ENCODE data around the gene TEX10.

Gene TEX10

DNA sequence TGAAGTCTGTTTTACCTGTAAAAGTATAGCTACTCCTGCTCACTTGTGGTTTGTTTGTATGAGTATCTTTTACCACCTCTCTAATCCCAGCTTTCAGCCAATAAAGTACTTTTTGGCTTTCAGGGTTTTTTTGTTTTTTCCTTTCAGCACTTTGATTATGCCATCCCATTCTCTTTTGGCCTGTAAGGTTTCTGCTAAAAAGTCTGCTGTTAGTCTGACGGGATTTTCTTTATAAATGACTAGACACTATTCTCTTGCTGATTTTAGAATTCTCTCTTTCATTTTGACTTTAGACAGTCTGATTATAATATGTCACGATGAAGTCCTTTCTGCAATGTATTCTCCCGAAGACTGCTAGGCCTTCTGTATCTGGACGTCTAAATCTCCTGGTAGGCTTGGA lies 37.2 kb downstream of the TEX10 start:
- TF ChIP-seq ZFX (IDR thresholded peaks at IDR 0.05): no peak
- H3K27ac ChIP-seq: no peak overlapping the region

DNA sequence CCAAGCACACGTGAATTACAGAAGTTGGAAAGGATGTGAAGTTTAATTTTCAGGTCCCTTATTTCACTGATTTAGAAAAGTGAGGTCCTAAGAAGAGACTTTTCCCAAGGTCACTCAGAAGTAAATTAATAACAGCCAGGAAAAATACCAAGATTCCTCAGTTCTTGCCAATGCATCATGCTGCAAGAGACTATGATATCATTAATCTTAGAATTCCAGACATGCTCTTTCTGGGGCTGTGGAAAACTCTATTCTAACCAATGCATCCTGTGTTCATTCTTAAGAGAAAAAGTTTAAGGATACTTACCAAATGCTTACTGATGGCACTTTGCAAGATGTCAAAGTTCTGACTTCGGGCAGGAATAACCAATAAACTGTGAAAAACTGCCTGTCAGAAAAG lies 42.8 kb downstream of the TEX10 start:
- TF ChIP-seq, protein P1, sequence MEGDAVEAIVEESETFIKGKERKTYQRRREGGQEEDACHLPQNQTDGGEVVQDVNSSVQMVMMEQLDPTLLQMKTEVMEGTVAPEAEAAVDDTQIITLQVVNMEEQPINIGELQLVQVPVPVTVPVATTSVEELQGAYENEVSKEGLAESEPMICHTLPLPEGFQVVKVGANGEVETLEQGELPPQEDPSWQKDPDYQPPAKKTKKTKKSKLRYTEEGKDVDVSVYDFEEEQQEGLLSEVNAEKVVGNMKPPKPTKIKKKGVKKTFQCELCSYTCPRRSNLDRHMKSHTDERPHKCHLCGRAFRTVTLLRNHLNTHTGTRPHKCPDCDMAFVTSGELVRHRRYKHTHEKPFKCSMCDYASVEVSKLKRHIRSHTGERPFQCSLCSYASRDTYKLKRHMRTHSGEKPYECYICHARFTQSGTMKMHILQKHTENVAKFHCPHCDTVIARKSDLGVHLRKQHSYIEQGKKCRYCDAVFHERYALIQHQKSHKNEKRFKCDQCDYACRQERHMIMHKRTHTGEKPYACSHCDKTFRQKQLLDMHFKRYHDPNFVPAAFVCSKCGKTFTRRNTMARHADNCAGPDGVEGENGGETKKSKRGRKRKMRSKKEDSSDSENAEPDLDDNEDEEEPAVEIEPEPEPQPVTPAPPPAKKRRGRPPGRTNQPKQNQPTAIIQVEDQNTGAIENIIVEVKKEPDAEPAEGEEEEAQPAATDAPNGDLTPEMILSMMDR (conservative IDR thresholded peaks at IDR 0.05): no peak
- no peak for TF ChIP-seq ZFX (IDR thresholded peaks at IDR 0.05)
- H3K27ac ChIP-seq: no peak overlapping the region

DNA sequence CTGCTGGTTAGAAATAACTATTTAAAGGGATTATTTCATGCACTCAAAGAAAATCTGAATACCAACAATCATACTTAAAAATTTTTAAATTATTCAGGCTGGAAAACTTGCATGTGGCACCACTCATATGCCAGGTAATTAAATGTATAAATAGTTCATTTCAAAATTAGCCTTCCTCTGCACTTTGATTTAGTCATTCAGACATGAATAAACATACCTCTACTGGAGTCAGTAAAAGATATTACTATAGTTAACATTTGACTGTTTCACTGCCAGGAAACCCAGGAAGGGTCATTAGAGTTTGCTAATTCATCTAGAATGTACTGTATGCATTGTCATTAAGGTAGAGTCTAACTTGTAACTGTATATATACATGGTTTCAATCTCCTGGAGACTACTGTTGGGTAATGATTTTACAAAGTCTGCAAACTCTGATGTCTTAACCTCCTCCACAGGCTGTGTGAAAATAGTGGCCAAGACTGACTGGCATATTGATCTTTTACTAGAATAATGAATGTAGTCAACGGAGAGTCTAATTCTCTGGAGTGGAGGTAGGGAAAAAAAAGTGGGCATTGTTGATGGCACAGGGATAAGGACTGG lies 43.7 kb downstream of the TEX10 start:
- TF ChIP-seq, protein P1 (conservative IDR thresholded peaks at IDR 0.05): no peak
- no peak for TF ChIP-seq ZFX (IDR thresholded peaks at IDR 0.05)

DNA sequence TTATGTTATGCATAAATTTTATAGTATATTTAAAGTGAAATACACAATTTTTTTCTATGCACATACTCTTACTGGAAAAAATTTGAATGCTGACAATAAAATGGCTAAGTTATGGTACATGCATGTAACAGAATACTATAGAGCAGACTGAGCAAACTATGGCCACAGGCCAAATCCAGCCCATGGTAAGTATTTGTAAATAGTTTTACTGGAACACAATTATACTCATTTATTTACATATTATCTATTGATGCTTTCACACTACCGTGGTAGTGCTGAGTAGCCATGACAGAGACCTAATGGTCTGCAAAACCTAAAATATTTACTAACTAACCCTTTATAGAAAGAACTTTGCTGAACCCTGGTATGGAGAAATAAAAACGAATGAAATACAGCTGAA lies 45.7 kb downstream of the TEX10 start:
- TF ChIP-seq, protein P1 (conservative IDR thresholded peaks at IDR 0.05): no peak
- no peak for TF ChIP-seq ZFX (IDR thresholded peaks at IDR 0.05)

More for the DNA sequence above, 43.7 kb downstream of the TEX10 start:
- no peak overlapping the region for H3K27ac ChIP-seq

DNA sequence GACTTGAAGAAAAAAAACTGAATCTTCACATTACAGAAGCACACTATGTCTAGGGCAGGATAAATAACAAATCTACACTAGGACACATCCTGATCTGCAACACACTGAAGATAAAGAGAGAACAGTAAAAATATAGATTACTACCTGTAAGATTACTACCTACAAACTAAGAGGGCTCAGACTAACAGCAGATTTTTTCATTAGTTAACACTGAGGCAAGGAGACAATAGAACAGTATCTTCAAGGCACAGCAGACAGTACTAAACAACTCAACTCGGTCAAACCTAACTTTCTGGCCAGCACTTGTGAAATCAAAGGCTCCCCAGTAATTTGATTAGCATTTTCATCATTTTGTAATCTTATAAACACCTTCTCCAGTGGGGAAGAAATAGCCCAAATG lies 46.5 kb downstream of the TEX10 start:
- TF ChIP-seq, protein P1 (conservative IDR thresholded peaks at IDR 0.05): no peak
- TF ChIP-seq ZFX (IDR thresholded peaks at IDR 0.05): no peak

More for the DNA sequence above, 45.7 kb downstream of the TEX10 start:
- H3K27ac ChIP-seq: no peak overlapping the region

DNA sequence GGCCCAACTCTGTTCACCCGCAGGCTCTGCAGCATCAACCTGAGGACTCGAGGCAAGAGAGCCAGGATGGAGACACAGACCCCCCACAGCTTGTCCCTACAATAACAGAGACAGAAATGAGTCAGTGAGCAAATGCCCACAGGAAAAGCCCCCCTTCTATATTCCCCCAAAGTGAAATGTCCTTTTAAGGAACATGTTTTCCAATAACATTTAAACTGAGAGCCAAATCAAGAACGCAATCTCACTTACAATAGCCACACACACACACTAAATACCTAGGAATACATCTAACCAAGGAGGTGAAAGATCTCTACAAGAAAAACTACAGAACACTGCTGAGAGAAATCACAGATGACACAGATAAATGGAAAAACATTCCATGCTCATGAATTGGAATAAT lies 49.0 kb downstream of the TEX10 start:
- TF ChIP-seq, protein P1 (conservative IDR thresholded peaks at IDR 0.05): no peak
- no peak for TF ChIP-seq ZFX (IDR thresholded peaks at IDR 0.05)
- no peak overlapping the region for H3K27ac ChIP-seq

More for the DNA sequence above, 46.5 kb downstream of the TEX10 start:
- H3K27ac ChIP-seq: no peak overlapping the region

DNA sequence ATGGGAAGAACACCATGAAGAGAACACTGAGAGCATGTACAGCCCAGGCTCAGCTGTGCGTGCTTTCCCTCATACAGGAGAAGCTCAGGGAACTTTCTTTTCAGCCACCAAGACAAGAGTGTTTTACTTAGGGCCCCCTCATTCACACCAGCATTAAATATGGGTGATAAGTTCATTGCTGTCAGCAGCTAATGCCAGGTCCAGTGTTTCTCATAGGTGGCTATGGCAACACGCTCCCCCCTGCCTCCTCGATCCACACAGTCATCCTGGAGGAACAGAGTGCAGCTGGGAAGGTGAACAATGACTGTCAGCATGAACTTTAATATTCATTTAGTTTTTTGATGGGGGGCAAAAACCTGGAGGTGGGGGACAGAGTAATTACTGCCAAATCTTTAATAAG lies 54.4 kb downstream of the TEX10 start:
- TF ChIP-seq, protein P1 (conservative IDR thresholded peaks at IDR 0.05): no peak
- TF ChIP-seq ZFX (IDR thresholded peaks at IDR 0.05): no peak
- no peak overlapping the region for H3K27ac ChIP-seq

DNA sequence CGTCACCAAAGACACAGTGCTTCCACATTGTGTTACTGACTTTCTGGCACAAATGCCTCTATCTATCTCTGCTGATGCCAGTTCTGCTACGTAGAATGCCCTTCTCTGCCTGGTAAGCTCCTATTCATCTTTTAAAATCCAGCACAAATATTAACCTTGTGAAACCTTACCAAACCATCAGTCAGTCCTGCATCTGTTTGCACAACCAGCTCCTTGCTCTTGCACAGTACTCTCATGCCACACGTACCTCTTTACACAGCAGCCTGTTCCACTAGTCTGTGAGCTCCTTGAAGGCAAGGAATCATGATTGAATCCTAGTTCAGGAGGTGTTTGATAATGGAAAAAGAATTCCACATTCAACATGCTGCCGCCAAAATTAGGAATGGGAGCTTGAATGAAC lies 56.3 kb downstream of the TEX10 start:
- TF ChIP-seq, protein P1 (conservative IDR thresholded peaks at IDR 0.05): no peak
- no peak for TF ChIP-seq ZFX (IDR thresholded peaks at IDR 0.05)
- no peak overlapping the region for H3K27ac ChIP-seq

Data from C4-2B (cell line).